BE2C (cell line): ENCODE data around the gene PLPP2.

ENCODE experiments used
- DNase-seq: peaks from one replicate; pipeline ENCODE4 v3.0.0-alpha.2; 2020
- H3K27me3 ChIP-seq: fragments of 250-450 bp; sonication (Bioruptor Pico); 2 replicates; pipeline ENCODE4 v1.5.1; 2020; ENCODE audit warnings: mild to moderate bottlenecking
- H3K36me3 ChIP-seq: fragments of 250-450 bp; sonication (Bioruptor Pico); 2 replicates; pipeline ENCODE4 v1.5.1; 2020; ENCODE audit warnings: mild to moderate bottlenecking
- H3K4me1 ChIP-seq: fragments of 250-450 bp; sonication (Bioruptor Pico); 2 replicates; pipeline ENCODE4 v1.5.1; 2020
- H3K4me3 ChIP-seq: 2 replicates; pipeline ENCODE4 v1.5.1; 2011; ENCODE audit warnings: low read depth, low read length
- H3K9me3 ChIP-seq: fragments of 250-450 bp; sonication (Bioruptor Pico); 2 replicates; pipeline ENCODE4 v1.5.1; 2020
- TF ChIP-seq, protein P1 (sequence below): IDR thresholded peaks from 2 replicates; pipeline ENCODE4 v1.5.1; 2012; ENCODE audit warnings: mild to moderate bottlenecking, low read depth, low read length

Gene PLPP2

DNA sequence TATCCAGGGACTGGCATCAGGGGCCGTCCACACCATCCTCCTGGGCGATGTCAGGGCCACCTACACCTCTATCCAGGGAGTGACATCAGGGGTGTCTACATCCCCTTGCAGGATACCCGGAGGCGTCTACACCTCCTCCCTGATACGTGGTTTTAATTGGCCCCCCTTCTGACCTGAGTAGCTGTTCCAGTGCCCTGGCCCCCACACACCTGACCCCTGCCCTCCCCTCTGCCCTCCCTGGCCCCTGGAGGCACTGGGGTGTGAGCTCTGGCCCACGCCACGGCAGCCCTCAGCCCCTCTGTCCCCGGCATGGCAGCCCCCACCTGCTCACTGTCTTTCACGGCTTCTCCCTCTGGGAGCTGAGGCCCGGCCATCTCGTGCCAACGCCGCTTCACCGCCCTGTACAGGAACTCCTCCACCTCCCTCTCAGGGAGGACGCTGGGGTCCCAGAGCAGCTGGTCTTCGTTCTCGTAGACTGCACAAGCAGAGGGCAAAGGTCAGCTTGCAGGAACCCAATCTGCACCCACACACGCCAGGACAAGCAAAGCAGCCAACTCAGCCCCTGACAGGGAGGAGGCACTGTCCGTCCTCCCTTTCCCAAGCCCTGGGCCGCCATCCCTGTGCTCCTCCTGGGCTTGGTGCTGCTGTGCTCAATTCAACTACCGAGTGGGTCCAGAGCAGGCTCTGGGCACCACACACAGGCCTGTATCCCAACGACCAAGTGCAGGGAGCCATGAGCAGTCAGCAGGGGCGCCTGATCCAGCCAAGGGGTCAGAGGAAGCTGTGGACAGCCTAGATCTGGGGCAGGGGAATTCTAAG lies 22.2 kb upstream of the PLPP2 start:
- no peak for DNase-seq
- Histone ChIP-seq H3K36me3 (peaks cover 29% of the 10 kb centered on the region), H3K4me3 (no peak overlapping the region), H3K9me3 (no peaks in the 10 kb centered on the region), H3K4me1 (no peaks in the 10 kb centered on the region), H3K27me3 (no peaks in the 10 kb centered on the region)
- TF ChIP-seq, protein P1, sequence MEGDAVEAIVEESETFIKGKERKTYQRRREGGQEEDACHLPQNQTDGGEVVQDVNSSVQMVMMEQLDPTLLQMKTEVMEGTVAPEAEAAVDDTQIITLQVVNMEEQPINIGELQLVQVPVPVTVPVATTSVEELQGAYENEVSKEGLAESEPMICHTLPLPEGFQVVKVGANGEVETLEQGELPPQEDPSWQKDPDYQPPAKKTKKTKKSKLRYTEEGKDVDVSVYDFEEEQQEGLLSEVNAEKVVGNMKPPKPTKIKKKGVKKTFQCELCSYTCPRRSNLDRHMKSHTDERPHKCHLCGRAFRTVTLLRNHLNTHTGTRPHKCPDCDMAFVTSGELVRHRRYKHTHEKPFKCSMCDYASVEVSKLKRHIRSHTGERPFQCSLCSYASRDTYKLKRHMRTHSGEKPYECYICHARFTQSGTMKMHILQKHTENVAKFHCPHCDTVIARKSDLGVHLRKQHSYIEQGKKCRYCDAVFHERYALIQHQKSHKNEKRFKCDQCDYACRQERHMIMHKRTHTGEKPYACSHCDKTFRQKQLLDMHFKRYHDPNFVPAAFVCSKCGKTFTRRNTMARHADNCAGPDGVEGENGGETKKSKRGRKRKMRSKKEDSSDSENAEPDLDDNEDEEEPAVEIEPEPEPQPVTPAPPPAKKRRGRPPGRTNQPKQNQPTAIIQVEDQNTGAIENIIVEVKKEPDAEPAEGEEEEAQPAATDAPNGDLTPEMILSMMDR: no peak

- Histone ChIP-seq H3K4me1 (no peaks in the 10 kb centered on the region), H3K4me3 (no peak overlapping the region), H3K36me3 (peaks cover 34% of the 10 kb centered on the region), H3K9me3 (no peaks in the 10 kb centered on the region), H3K27me3 (no peaks in the 10 kb centered on the region)
- no peak for DNase-seq
- TF ChIP-seq, protein P1: no peak
Observed at GRCh38 chr19:311813-312261, 20.6 kb upstream of the PLPP2 start.

DNA sequence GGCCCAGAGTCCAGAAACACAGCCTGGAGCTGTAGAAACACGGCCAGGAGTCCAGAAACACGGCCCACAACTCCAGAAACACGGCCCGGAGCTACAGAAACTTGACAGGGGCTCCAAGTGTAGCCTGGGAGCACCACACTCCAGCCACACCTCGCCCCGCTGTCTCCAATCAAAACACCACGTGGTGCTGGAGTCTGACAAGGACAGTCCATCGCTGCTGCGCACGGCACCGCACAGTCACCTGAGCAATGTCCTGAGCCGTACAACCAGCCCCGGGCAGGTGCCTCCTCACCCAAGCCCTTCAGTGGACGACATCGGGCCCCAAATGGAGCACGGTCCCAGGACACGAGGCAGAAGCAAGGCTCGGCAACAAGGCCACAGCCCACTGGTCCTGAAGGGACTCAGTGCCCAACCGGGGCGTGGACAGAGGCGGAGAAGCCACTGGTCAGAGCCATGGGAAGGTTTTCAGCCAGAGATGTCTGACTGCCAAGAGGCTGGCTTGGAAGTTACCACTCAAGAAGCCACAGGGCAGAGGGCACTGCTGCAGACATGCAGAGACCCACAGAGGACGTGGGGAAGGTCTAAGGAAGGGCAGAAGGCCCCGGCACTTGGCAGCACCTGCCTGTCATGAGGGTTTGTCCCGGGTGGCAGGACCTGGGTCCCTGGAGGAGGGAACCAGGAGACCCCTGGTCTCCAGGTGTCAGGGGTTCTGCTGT lies 19.7 kb upstream of the PLPP2 start:
- DNase-seq: no peak
- Histone ChIP-seq H3K36me3 (peaks cover 36% of the 10 kb centered on the region), H3K4me3 (no peak overlapping the region), H3K4me1 (no peaks in the 10 kb centered on the region), H3K27me3 (no peaks in the 10 kb centered on the region), H3K9me3 (no peaks in the 10 kb centered on the region)
- TF ChIP-seq, protein P1: no peak

DNA sequence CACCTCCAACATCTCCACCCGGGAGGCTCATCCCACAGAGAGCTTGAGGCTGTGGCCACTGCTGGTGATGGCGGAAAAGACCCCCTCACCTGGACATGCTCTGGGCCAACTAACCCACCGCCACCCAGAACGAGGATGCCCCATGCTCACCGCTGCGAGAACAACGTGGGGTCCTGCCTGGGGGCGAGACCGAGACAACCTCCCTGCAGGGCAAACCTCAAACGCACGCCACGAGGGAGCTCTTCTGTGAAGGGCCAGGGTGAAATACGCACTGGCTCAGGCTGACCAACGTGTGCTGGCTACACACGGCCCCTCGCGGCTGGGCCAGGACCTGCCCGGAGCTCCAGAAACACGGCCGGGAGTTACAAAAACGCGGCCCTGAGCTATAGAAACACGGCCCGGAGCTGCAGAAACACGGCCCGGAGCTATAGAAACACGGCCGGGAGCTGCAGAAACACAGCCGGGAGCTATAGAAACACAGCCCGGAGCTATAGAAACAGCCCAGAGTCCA lies 19.0 kb upstream of the PLPP2 start:
- no peaks in the 10 kb centered on the region for H3K9me3 ChIP-seq
- no peak overlapping the region for H3K4me3 ChIP-seq
- H3K4me1 ChIP-seq: no peaks in the 10 kb centered on the region
- TF ChIP-seq, protein P1: no peak
- H3K36me3 ChIP-seq: peaks cover 37% of the 10 kb centered on the region
- DNase-seq: no peak
- no peaks in the 10 kb centered on the region for H3K27me3 ChIP-seq

GRCh38 chr19:309206-309565 lies 18.0 kb upstream of the PLPP2 start:
- Histone ChIP-seq H3K36me3 (peaks cover 34% of the 10 kb centered on the region), H3K9me3 (no peaks in the 10 kb centered on the region), H3K4me3 (no peak overlapping the region), H3K4me1 (no peaks in the 10 kb centered on the region), H3K27me3 (no peaks in the 10 kb centered on the region)
- DNase-seq: no peak
- TF ChIP-seq, protein P1: no peak
